Activated T-cell treated with anti-CD3 and anti-CD28 coated beads, Interleukin-2, amount 50 U/mL, for 24 hours (primary cell): Measurements from ENCODE around the gene DEGS1.

Experiments
- DNase-seq: peaks from one replicate; pipeline ENCODE4 v3.0.0-alpha.2; 2020
- H3K27ac Mint-ChIP-seq: 2 replicates; pipeline ENCODE4 v1.8.0; 2020; ENCODE audit warnings: mild to moderate bottlenecking, mixed read lengths
- H3K27me3 Mint-ChIP-seq: 2 replicates; pipeline ENCODE4 v1.8.0; 2020; ENCODE audit warnings: mixed read lengths
- H3K36me3 Mint-ChIP-seq: 2 replicates; pipeline ENCODE4 v1.8.0; 2020; ENCODE audit warnings: low read depth, mixed read lengths
- H3K4me1 Mint-ChIP-seq: 2 replicates; pipeline ENCODE4 v1.8.0; 2020; ENCODE audit warnings: low read depth, mixed read lengths
- H3K4me3 Mint-ChIP-seq: 2 replicates; pipeline ENCODE4 v1.8.0; 2020; ENCODE audit warnings: mild to moderate bottlenecking, moderate library complexity, mixed read lengths
- H3K9me3 Mint-ChIP-seq: 2 replicates; pipeline ENCODE4 v1.8.0; 2020; ENCODE audit warnings: mixed read lengths

Gene DEGS1

GRCh38 chr1:224182866-224183590, at the start of gene DEGS1:
Gene DEGS1 (plus strand): TSS chr1:224183240. CDS start chr1:224183337, 97 bp downstream.
- Mint-ChIP-seq H3K27me3 (peaks cover 4% of the 10 kb centered on the region), H3K36me3 (peaks cover 36% of the 10 kb centered on the region), H3K9me3 (no peaks in the 10 kb centered on the region), H3K27ac (peak within 1 kb of the TSS; percentile 95), H3K4me3 (peak within 1 kb of the TSS; percentile 87), H3K4me1 (peaks cover 47% of the 10 kb centered on the region)
- DNase-seq, result peak; percentile 89

GRCh38 chr1:224133741-224134299, 49.2 kb upstream of the DEGS1 start:
- Mint-ChIP-seq H3K4me1 (peaks cover 2% of the 10 kb centered on the region), H3K4me3 (no peak overlapping the region), H3K36me3 (peaks cover 62% of the 10 kb centered on the region), H3K27me3 (no peaks in the 10 kb centered on the region), H3K9me3 (no peaks in the 10 kb centered on the region), H3K27ac (no peak overlapping the region)
- DNase-seq, result no peak

- no peaks in the 10 kb centered on the region for H3K9me3 Mint-ChIP-seq
- no peak overlapping the region for H3K4me3 Mint-ChIP-seq
- DNase-seq, result no peak
- H3K27me3 Mint-ChIP-seq, result no peaks in the 10 kb centered on the region
- no peak overlapping the region for H3K27ac Mint-ChIP-seq
- H3K36me3 Mint-ChIP-seq, result peaks cover 56% of the 10 kb centered on the region
- no peaks in the 10 kb centered on the region for H3K4me1 Mint-ChIP-seq
Measured at GRCh38 chr1:224137518-224137917, 45.5 kb upstream of the DEGS1 start.

GRCh38 chr1:224138198-224138597, 44.8 kb upstream of the DEGS1 start:
- peaks cover 52% of the 10 kb centered on the region for H3K36me3 Mint-ChIP-seq
- no peaks in the 10 kb centered on the region for H3K9me3 Mint-ChIP-seq
- H3K4me1 Mint-ChIP-seq, result no peaks in the 10 kb centered on the region
- H3K4me3 Mint-ChIP-seq, result no peak overlapping the region
- no peak for DNase-seq
- no peak overlapping the region for H3K27ac Mint-ChIP-seq
- H3K27me3 Mint-ChIP-seq, result no peaks in the 10 kb centered on the region

GRCh38 chr1:224141693-224142092, 41.3 kb upstream of the DEGS1 start:
- Mint-ChIP-seq H3K27ac (no peak overlapping the region), H3K9me3 (no peaks in the 10 kb centered on the region), H3K36me3 (peaks cover 46% of the 10 kb centered on the region), H3K4me1 (no peaks in the 10 kb centered on the region), H3K27me3 (no peaks in the 10 kb centered on the region), H3K4me3 (no peak overlapping the region)
- DNase-seq, result no peak

GRCh38 chr1:224149709-224150108, 33.3 kb upstream of the DEGS1 start:
- peaks cover 38% of the 10 kb centered on the region for H3K36me3 Mint-ChIP-seq
- no peak overlapping the region for H3K27ac Mint-ChIP-seq
- H3K4me1 Mint-ChIP-seq, result peaks cover 9% of the 10 kb centered on the region
- H3K4me3 Mint-ChIP-seq, result no peak overlapping the region
- no peaks in the 10 kb centered on the region for H3K27me3 Mint-ChIP-seq
- H3K9me3 Mint-ChIP-seq, result no peaks in the 10 kb centered on the region
- DNase-seq, result no peak

GRCh38 chr1:224151117-224151516, 31.9 kb upstream of the DEGS1 start:
- peaks cover 9% of the 10 kb centered on the region for H3K4me1 Mint-ChIP-seq
- peak overlapping the region; percentile 1 for H3K27ac Mint-ChIP-seq
- H3K9me3 Mint-ChIP-seq, result no peaks in the 10 kb centered on the region
- no peaks in the 10 kb centered on the region for H3K27me3 Mint-ChIP-seq
- H3K36me3 Mint-ChIP-seq, result peaks cover 38% of the 10 kb centered on the region
- DNase-seq, result no peak
- H3K4me3 Mint-ChIP-seq, result no peak overlapping the region

GRCh38 chr1:224157316-224157715, 25.7 kb upstream of the DEGS1 start:
- DNase-seq, result no peak
- H3K27ac Mint-ChIP-seq, result no peak overlapping the region
- H3K4me3 Mint-ChIP-seq, result no peak overlapping the region
- no peaks in the 10 kb centered on the region for H3K9me3 Mint-ChIP-seq
- H3K27me3 Mint-ChIP-seq, result no peaks in the 10 kb centered on the region
- H3K36me3 Mint-ChIP-seq, result peaks cover 72% of the 10 kb centered on the region
- H3K4me1 Mint-ChIP-seq, result no peaks in the 10 kb centered on the region

GRCh38 chr1:224159541-224159940, 23.5 kb upstream of the DEGS1 start:
- H3K27me3 Mint-ChIP-seq, result no peaks in the 10 kb centered on the region
- peaks cover 60% of the 10 kb centered on the region for H3K36me3 Mint-ChIP-seq
- no peak for DNase-seq
- no peak overlapping the region for H3K27ac Mint-ChIP-seq
- no peaks in the 10 kb centered on the region for H3K9me3 Mint-ChIP-seq
- H3K4me3 Mint-ChIP-seq, result no peak overlapping the region
- no peaks in the 10 kb centered on the region for H3K4me1 Mint-ChIP-seq

GRCh38 chr1:224160171-224160682, 22.8 kb upstream of the DEGS1 start:
- H3K9me3 Mint-ChIP-seq, result no peaks in the 10 kb centered on the region
- H3K27ac Mint-ChIP-seq, result no peak overlapping the region
- H3K27me3 Mint-ChIP-seq, result no peaks in the 10 kb centered on the region
- no peaks in the 10 kb centered on the region for H3K4me1 Mint-ChIP-seq
- DNase-seq, result no peak
- H3K4me3 Mint-ChIP-seq, result no peak overlapping the region
- peaks cover 60% of the 10 kb centered on the region for H3K36me3 Mint-ChIP-seq

- no peak overlapping the region for H3K27ac Mint-ChIP-seq
- no peaks in the 10 kb centered on the region for H3K9me3 Mint-ChIP-seq
- peaks cover 39% of the 10 kb centered on the region for H3K36me3 Mint-ChIP-seq
- no peaks in the 10 kb centered on the region for H3K4me1 Mint-ChIP-seq
- no peaks in the 10 kb centered on the region for H3K27me3 Mint-ChIP-seq
- no peak for DNase-seq
- H3K4me3 Mint-ChIP-seq, result no peak overlapping the region
Measured at GRCh38 chr1:224162768-224163167, 20.3 kb upstream of the DEGS1 start.

GRCh38 chr1:224163311-224163710, 19.7 kb upstream of the DEGS1 start:
- H3K36me3 Mint-ChIP-seq, result peaks cover 33% of the 10 kb centered on the region
- H3K4me1 Mint-ChIP-seq, result no peaks in the 10 kb centered on the region
- DNase-seq, result no peak

GRCh38 chr1:224168859-224169380, 14.1 kb upstream of the DEGS1 start:
- Mint-ChIP-seq H3K9me3 (peaks cover 11% of the 10 kb centered on the region), H3K36me3 (peaks cover 4% of the 10 kb centered on the region), H3K4me1 (peaks cover 29% of the 10 kb centered on the region), H3K27ac (peak overlapping the region; percentile 63), H3K27me3 (no peaks in the 10 kb centered on the region), H3K4me3 (peak overlapping the region; percentile 5)
- DNase-seq, result no peak

More at GRCh38 chr1:224163311-224163710, 19.7 kb upstream of the DEGS1 start:
- Mint-ChIP-seq H3K9me3 (no peaks in the 10 kb centered on the region), H3K27me3 (no peaks in the 10 kb centered on the region), H3K27ac (no peak overlapping the region), H3K4me3 (no peak overlapping the region)

- peak overlapping the region; percentile 4 for H3K4me3 Mint-ChIP-seq
- H3K9me3 Mint-ChIP-seq, result peaks cover 11% of the 10 kb centered on the region
- no peak for DNase-seq
- peaks cover 4% of the 10 kb centered on the region for H3K36me3 Mint-ChIP-seq
- H3K27ac Mint-ChIP-seq, result no peak overlapping the region
- H3K27me3 Mint-ChIP-seq, result no peaks in the 10 kb centered on the region
- peaks cover 29% of the 10 kb centered on the region for H3K4me1 Mint-ChIP-seq
Measured at GRCh38 chr1:224169718-224170270, 13.2 kb upstream of the DEGS1 start.

GRCh38 chr1:224170343-224170742, 12.7 kb upstream of the DEGS1 start:
- Mint-ChIP-seq H3K4me3 (no peak overlapping the region), H3K36me3 (peaks cover 4% of the 10 kb centered on the region)

More at GRCh38 chr1:224170343-224170742, 12.7 kb upstream of the DEGS1 start:
- no peak for DNase-seq
- Mint-ChIP-seq H3K4me1 (peaks cover 30% of the 10 kb centered on the region), H3K9me3 (peaks cover 11% of the 10 kb centered on the region), H3K27ac (no peak overlapping the region), H3K27me3 (no peaks in the 10 kb centered on the region)
